Testis (tissue), 3 donors: ENCODE results near the gene EFCAB10. TPM values are rescaled to one million over a fixed set of nuclear protein-coding genes. Genes with fewer than 3 reads are reported as not detected.

Source experiments
- DNase-seq: peaks from one replicate; pipeline ENCODE4 v3.0.0-alpha.2; 2019
- H3K27ac ChIP-seq, 2 donors: fragments of 200-600 bp; sonication (generic); one replicate each; pipeline ENCODE4 v1.5.1; 2019
- H3K27me3 ChIP-seq: fragments of 200-600 bp; sonication (generic); one replicate; pipeline ENCODE4 v1.5.1; 2019
- H3K36me3 ChIP-seq: fragments of 200-600 bp; sonication (generic); one replicate; pipeline ENCODE4 v1.5.1; 2017; ENCODE audit warnings: low read depth; ENCODE audit errors: missing control alignments
- H3K4me1 ChIP-seq: fragments of 200-600 bp; sonication (generic); one replicate; pipeline ENCODE4 v1.5.1; 2019
- H3K4me3 ChIP-seq, 2 donors: fragments of 200-600 bp; sonication (generic); one replicate each; pipeline ENCODE4 v1.5.1; 2017 to 2019
- H3K9me3 ChIP-seq: fragments of 200-600 bp; sonication (generic); one replicate; pipeline ENCODE4 v1.5.1; 2017
- POLR2A ChIP-seq: fragments of 450-650 bp; IDR thresholded peaks from one replicate; pipeline ENCODE4 v1.6.1; 2017; ENCODE audit warnings: antibody characterized with exemption, mild to moderate bottlenecking, moderate library complexity
- WGBS, 2 donors: methylation state at CpG; one replicate each; pipeline ENCODE4 v1.1.5; 2018; 5-methylcytosine and 5-hydroxymethylcytosine counted together
- intact Hi-C: fragments of 100-400 bp; cut with DNase I; formaldehyde crosslinking; loops from one replicate; pipeline ENCODE4 v1.15.1; 2023; ENCODE audit warnings: low total_unique reads
- polyA plus RNA-seq: library from polyadenylated mRNA; stranded (reverse); fragments of 350-450 nt; fragmentation: Illumina TruSeq; extraction: RNeasy Lipid Tissue Mini Kit (QIAGEN cat#74804); gene quantifications from one replicate; pipeline ENCODE4 v1.2.3, GENCODE V29; 2014; ENCODE audit warnings: low read depth, low replicate concordance; ENCODE audit not compliant: insufficient read depth
- total RNA-seq, 2 donors: library from RNA; depleted of rRNA; stranded (reverse); fragments of >200 nt; gene quantifications; one replicate each; pipeline ENCODE4 v1.2.3, GENCODE V29; 2016
- TF ChIP-seq, protein P1 (sequence below), 3 experiments: fragments of 450-650 bp in 2 of 3; fragments of 200-600 bp in 1 of 3; sonication (generic) in 1 of 3; IDR thresholded peaks; one replicate each; pipeline ENCODE4 v1.5.1; 2016 to 2019; ENCODE audit warnings: antibody characterized with exemption in 3 of 3, mild to moderate bottlenecking in 2 of 3, moderate library complexity in 1 of 3

The EFCAB10 gene
- total and polyA plus RNA-seq, 3 donors from 2014 or later, result 6.9 to 50.9 (median 9.8) TPM

- Histone ChIP-seq H3K27ac (no peak overlapping the region), H3K4me1 (peaks cover under 1% of the 10 kb centered on the region), H3K4me3 (no peak overlapping the region), H3K27me3 (no peaks in the 10 kb centered on the region), H3K9me3 (no peaks in the 10 kb centered on the region), H3K36me3 (no peaks in the 10 kb centered on the region)
- WGBS, 2 donors, result 69 to 79% methylated on average over 2 of the region's 2 CpGs
- intact Hi-C loops, result no loop called here
- TF ChIP-seq, protein P1, sequence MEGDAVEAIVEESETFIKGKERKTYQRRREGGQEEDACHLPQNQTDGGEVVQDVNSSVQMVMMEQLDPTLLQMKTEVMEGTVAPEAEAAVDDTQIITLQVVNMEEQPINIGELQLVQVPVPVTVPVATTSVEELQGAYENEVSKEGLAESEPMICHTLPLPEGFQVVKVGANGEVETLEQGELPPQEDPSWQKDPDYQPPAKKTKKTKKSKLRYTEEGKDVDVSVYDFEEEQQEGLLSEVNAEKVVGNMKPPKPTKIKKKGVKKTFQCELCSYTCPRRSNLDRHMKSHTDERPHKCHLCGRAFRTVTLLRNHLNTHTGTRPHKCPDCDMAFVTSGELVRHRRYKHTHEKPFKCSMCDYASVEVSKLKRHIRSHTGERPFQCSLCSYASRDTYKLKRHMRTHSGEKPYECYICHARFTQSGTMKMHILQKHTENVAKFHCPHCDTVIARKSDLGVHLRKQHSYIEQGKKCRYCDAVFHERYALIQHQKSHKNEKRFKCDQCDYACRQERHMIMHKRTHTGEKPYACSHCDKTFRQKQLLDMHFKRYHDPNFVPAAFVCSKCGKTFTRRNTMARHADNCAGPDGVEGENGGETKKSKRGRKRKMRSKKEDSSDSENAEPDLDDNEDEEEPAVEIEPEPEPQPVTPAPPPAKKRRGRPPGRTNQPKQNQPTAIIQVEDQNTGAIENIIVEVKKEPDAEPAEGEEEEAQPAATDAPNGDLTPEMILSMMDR (IDR thresholded peaks at IDR 0.05), result no peak
- TF ChIP-seq POLR2A, result no peak
- no peak for DNase-seq
These were observed 43.0 kb downstream of the EFCAB10 start for GRCh38 chr7:105538339-105538738.

DNA sequence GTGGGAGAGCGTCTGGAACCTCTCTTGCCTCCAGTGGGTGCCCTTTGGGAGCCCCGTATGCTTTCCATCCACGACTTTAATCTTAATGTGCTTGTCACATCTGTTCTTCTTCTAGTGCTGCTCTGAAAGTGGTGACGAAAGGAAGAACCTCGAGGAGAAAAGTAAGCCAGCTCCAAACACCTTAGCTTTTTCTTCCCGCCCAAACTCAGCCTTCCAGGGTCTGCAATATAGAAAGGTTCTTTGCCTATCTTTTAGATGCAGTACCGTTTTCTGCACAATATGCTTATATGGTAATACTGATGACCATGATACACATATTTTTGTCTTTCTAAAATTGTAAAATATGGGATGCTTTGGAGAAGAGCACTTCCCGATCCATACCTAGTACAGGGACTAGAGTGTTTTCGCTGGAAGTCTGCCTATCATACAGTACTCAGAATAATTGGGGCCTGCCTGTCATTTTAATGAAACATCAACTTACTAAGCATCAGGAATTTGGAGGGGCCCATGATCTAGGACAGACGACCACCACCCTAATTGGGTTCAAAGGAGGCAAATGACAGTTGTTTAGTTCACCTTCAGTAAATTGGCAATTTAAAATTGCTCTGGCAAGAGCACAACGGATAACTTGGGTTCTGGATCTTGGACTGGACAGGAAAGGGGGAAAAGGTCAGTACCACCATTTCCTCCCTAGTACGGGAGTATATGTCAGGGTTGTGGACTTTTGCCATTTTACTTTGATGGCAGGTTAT is 48.4 kb downstream of the EFCAB10 start:
- DNase-seq, result no peak
- Histone ChIP-seq H3K27me3 (no peaks in the 10 kb centered on the region), H3K27ac (peak overlapping the region; percentile 68 to 74), H3K4me1 (peaks cover 6% of the 10 kb centered on the region), H3K36me3 (no peaks in the 10 kb centered on the region), H3K9me3 (no peaks in the 10 kb centered on the region), H3K4me3 (peak overlapping the region; percentile 95 to 96)
- TF ChIP-seq, protein P1 (IDR thresholded peaks at IDR 0.05), result no peak
- no peak for TF ChIP-seq POLR2A
- WGBS, 2 donors, result 20 to 29% methylated on average over 12 of the region's 12 CpGs
- intact Hi-C loops, result no loop called here

- Histone ChIP-seq H3K4me3 (peak within 1 kb of the TSS; percentile 95 to 96), H3K27me3 (no peaks in the 10 kb centered on the region), H3K27ac (peak within 1 kb of the TSS; percentile 68 to 74), H3K9me3 (no peaks in the 10 kb centered on the region), H3K36me3 (no peaks in the 10 kb centered on the region), H3K4me1 (peaks cover 6% of the 10 kb centered on the region)
- 1 to 2% methylated on average over 15 to 42 of the region's 42 CpGs for WGBS, 2 donors
- TF ChIP-seq, protein P1 (IDR thresholded peaks at IDR 0.05), result peak; percentile 23 to 56 (median 36)
- TF ChIP-seq POLR2A, result no peak
- intact Hi-C loops, result no loop called here
- peak; percentile 94 for DNase-seq
These were observed 49.3 kb downstream of the EFCAB10 start, which contains the start of gene RINT1 for GRCh38 chr7:105531792-105532671. TSS of gene RINT1 (plus strand) at chr7:105532201. CDS start at chr7:105532316, 115 bp downstream.

DNA sequence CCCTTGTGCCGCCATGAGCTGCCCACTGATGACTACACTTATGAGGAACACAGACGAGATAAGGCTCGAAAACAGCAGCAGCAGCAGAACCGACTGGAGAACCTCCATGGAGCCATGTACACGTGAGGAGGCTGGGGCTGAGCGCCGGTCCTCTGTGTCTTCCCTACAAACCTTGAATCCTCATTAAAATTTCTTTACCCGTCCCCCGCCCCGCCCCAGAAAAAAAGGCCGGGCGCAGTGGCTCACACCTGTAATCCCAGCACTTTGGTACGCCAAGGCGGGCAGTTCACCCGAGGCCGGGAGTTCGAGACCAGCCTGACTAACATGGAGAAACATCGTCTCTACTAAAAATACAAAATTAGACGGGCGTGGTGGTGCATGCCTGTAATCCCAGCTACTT is 50.7 kb downstream of the EFCAB10 start:
- Histone ChIP-seq H3K4me3 (peak overlapping the region; percentile 11 to 12), H3K9me3 (no peaks in the 10 kb centered on the region), H3K4me1 (peaks cover 6% of the 10 kb centered on the region), H3K27ac (no peak overlapping the region), H3K36me3 (no peaks in the 10 kb centered on the region), H3K27me3 (no peaks in the 10 kb centered on the region)
- DNase-seq, result no peak
- intact Hi-C loops, result no loop called here
- TF ChIP-seq, protein P1 (IDR thresholded peaks at IDR 0.05), result no peak
- no peak for TF ChIP-seq POLR2A
- 72 to 86% methylated on average over 20 of the region's 20 CpGs for WGBS, 2 donors
